ENCODE data around the gene SERPINB1.

DNA sequence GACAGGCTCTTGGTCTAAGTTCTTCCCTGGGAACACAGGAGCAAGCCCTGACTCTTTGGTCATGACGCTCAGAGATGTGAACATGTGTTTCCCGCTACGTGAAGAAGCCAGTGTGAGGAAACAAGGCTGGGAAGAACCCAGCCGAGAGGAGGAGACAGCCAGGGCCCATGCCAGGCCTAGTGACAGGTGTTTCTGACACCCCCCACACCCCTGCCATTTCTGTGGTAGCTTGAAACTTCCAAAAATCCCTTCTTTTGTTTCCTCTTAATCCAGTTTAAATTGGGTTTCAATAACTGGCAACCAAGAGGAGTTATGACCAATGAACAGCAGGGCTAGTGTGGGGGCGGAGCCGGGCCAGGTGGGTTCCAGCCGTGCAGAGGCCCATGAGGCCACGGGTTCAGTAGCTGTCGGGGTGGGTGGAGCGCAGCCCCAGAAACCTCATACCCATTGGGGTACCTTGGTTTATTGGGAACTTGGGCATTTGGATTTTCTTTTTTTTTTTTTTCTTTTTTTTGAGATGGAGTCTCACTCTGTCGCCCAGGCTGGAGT, 43.0 kb downstream of the SERPINB1 start:
- TF ChIP-seq POLR2A (IDR thresholded peaks at IDR 0.05) = no peak
- TF ChIP-seq, protein P1, sequence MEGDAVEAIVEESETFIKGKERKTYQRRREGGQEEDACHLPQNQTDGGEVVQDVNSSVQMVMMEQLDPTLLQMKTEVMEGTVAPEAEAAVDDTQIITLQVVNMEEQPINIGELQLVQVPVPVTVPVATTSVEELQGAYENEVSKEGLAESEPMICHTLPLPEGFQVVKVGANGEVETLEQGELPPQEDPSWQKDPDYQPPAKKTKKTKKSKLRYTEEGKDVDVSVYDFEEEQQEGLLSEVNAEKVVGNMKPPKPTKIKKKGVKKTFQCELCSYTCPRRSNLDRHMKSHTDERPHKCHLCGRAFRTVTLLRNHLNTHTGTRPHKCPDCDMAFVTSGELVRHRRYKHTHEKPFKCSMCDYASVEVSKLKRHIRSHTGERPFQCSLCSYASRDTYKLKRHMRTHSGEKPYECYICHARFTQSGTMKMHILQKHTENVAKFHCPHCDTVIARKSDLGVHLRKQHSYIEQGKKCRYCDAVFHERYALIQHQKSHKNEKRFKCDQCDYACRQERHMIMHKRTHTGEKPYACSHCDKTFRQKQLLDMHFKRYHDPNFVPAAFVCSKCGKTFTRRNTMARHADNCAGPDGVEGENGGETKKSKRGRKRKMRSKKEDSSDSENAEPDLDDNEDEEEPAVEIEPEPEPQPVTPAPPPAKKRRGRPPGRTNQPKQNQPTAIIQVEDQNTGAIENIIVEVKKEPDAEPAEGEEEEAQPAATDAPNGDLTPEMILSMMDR (IDR thresholded peaks at IDR 0.05) = no peak

Data from adrenal gland (tissue), 5 donors.